HG03060 (cell line): ENCODE measurements around the gene ABITRAM.

Experiments
- ATAC-seq: cut with Tn5 transposase; IDR thresholded peaks from one replicate; pipeline ENCODE4 v1.9.1; 2021; ENCODE audit warnings: low read depth, moderate number of reproducible peaks; ENCODE audit not compliant: unreplicated experiment

Gene ABITRAM

DNA sequence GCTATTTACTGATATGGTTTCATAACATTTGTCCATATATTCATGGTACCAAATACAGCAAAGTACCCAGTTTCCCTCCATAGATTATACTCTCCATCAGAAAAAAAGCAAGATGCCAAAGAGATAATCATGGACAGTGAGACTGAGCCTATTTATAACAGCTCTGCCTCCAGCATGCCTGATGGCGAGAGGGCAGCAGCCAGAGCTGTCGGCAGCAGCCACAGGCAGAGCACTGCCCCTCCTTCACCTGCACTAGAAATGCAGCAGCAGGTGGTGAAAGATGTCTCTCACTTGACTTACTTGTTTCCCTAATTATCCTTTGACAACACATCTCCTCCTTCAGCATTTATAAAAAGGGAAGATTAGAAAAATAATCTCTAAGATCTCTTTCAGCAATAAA, 46.7 kb downstream of the ABITRAM start:
- ATAC-seq: no peak

DNA sequence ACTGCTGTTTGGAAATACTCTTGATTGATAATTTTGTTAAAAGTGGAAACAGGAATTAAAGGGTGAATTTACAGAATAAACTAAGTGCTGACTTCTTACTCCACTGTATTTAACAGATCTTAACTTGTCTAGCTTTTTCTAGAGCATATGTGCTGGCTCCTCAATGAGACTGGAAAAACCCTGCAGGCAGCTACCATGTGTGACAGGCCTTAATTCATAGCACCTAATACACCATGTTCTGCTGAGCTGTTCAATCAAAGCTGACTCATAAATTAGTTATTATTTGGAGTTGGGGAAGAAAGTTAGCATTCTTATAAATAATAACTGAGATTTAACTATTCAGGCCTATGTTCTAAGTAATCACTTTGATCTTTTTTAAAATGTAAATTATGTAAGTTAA, 49.7 kb downstream of the ABITRAM start:
- ATAC-seq: no peak
